GM19463 (cell line): ENCODE results near the gene THPO.
"Not testable (repeated sequence)": the region's sequence is repeated elsewhere in the genome, so short reads cannot be mapped to it uniquely, and the experiment has no call there.

Experiments
- ATAC-seq: cut with Tn5 transposase; IDR thresholded peaks from one replicate; pipeline ENCODE4 v1.9.1; 2021; ENCODE audit warnings: mild to moderate bottlenecking, moderate library complexity; ENCODE audit not compliant: unreplicated experiment

The THPO gene

DNA sequence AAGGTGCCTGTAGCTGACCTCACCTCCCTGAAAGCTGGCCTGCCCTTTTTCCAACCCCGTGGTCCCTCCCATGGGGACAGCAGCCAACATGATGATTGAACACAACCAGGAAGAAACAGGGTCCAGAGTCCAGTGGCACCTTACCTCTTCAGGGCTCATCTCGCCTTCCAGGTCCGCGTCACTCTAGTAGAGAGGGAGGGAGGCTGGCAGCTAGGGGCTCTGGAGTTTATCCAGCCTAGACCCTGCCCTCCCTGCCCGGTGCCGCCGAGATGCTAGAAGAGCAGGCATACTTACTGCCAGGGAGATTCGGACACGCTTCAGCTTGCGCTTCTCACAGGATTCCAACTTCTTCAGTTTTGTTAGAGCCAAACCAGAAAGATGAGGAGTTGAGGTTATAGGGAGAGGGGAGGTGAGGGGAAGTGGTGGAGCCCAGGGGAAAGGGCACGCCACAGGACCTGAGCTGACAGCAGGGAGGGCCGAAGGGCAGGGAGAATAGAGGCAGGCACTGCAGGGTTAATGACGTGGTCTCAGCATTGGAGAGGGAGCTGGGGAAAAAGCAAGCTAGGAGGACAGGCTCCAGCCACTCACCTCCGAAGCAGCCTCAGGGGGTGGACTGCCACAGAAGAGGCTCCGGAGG, 25.7 kb downstream of the THPO start:
- no peak for ATAC-seq

DNA sequence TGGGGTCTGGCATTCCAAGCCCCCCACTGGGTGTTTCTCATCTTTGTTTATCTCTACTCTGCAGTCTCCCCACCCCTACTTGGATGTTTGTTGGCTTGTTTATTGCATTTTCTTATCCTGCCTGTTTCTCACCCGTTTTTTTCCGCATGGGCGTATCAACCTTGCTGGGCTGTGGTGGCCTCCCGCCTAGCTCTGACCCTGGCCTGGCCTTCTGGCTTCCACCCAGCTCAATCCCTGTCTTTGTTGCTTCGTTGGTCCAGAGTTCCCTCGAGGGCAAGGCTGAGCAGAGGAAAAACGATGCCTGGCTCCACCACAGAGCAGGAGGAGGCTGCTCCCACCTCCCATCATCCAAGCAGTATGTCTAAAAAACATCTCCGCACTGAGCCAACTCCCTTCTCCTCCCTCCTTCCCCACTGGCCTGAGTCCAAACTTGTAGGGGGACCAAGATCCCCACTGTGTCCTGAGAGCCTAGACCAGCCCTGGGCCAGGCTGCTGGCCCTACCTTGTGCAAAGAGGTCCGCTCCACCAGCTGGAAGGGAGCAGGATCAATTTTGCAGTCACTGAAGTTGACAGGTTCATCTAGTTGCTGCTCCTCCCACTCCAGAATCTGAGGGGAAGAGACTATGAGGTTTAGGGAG, 26.4 kb downstream of the THPO start:
- no peak for ATAC-seq

DNA sequence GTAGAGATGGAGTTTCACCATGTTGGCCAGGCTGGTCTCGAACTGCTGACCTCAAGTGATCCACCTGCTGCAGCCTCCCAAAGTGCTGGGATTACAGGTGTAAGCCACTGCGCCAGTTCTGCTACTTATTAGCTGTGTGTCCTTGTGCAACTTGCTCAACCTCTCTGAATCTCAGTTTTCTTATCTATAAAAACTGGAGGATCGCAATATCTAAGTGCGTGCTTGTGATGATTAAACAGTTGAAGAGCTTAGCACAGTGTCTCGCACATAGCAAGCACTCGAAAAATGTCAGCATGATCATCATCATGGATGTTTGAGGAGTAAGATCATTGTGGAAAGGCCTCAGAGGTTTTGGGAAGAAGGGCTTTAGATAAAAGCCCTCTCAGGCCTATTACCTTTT, 27.4 kb downstream of the THPO start:
- ATAC-seq: no peak

DNA sequence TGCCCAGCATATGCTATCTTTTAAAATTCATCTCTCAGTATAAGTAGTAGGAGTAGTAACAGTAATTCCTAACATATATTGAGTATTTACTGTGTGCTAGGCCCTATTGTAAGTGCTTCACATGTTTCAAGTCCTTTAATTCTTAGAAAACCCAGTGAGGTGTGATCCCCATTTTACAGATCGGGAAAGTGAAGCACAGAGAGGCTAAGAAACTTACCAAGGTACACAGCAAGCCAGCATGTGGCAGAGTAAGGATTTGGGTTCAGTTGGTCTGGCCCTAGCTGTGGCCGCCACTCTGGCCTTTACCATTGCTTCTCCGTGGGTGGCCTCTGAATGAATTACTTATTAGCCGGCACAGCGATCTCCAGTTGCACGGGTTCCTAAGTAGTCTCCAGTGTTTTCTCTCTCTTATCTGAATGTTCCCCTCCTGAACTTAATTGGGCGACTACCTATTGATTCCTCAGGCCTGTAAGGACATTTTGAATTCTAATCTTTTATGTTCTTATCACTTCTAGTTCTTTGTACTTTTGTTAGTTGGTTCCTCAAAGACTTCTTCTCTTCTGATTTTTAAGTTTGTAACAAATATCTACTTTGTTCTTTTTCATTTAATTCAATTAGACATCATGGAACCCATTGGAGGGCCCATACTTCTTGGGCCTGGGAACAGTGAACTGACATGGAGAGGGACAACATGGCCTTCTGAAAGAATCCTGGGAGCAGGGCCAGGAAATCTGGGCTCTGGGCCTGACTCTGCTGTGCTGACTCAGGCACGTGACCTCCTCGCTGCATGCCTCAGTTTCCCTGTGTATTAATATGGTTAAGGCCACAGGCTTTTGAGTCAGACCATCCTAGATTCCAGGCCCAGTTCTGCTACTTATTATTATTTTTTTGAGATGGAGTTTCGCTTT, 28.2 kb downstream of the THPO start:
- no peak for ATAC-seq

DNA sequence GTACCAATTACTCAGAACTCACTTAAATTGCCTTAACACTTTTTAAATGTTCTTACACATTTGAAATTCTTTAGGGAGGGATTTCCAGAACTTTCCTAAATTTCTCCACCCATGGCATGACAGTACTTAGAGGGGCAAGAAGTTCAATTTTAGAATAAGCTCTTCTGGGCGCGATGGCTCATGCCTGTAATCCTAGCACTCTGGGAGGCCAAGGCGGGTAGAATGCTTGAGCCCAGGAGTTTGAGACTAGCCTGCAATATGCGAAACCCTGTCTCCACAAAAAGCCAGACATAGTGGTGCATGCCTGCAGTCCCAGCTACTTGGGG, 30.0 kb downstream of the THPO start:
- ATAC-seq: no peak

DNA sequence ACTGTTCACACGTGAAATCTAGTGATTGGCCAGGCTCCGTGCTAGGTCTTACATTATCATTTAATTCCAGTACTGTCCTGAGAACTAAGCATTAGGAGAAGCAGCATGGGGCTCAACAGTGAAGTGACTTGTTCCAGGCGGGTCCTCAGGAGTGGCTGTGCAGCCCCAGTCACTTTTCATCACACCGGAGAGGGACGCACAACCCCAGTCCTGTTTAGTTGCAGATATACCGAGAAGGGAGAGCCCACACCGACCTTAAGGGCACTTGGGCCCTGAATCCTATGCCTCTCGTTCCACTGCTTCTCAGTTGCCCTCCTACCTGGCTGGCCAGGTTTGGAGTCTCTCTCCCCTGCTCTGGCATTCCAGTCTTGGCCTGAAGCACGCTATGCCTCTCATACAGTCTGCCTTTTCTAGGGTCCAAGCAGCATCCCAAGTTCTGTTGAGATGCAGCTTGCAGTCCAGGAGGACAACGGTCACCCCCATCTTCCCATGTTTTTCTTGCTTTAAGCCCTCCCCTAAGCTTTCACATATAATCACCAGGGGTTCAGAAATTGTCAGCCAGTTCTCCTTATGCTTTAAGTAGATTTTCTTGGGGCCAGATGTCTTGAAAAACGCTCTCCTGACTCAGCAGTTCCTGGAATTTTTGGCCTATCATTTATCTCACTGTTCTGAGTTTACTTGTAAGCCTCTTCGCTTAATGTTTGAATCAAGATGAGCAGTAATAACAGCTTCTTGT, 30.5 kb downstream of the THPO start:
- ATAC-seq: no peak

DNA sequence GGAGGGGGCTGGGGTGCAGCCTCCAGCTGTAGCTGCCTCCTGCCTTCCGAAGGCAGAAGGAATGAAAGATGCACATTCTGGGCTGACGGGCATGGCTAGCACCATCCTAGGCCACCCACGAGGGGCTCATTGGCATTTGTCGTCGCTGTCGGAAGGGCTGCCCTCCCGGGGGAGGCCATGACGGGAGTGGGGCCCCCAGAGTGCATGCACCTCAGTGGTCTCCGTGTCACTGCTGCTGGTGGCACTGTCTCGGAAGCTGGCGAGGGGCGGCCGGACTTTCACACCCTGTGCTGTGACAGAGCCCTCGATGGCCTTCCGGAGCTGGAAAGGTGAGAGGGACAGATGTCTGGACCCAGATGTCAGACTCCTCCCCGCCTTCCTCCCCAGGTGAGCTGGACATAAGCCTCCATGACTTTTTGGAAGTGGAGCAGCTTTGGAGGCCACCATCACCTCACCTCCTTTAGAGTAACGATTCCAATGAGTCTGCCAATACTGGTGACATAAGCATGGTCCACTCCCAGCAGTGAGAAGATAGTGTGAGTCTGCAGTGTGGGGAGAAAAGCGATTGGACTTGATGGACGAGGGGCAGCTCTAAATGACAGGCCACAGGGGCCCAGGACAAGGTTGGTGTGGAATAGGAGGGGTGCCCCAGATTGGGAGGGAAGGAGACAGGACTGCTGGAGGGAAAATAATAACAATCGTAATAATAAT, 31.4 kb downstream of the THPO start:
- no peak for ATAC-seq

DNA sequence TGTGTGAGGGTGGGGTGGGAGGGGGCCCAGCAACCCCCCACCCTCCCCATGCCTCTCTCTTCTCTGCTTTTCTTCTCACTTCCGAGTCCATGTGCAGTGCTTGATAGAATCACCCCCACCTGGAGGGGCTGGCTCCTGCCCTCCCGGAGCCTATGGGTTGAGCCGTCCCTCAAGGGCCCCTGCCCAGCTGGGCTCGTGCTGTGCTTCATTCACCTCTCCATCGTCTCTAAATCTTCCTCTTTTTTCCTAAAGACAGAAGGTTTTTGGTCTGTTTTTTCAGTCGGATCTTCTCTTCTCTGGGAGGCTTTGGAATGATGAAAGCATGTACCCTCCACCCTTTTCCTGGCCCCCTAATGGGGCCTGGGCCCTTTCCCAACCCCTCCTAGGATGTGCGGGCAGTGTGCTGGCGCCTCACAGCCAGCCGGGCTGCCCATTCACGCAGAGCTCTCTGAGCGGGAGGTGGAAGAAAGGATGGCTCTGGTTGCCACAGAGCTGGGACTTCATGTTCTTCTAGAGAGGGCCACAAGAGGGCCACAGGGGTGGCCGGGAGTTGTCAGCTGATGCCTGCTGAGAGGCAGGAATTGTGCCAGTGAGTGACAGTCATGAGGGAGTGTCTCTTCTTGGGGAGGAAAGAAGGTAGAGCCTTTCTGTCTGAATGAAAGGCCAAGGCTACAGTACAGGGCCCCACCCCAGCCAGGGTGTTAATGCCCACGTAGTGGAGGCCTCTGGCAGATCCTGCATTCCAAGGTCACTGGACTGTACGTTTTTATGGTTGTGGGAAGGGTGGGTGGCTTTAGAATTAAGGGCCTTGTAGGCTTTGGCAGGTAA, 32.5 kb downstream of the THPO start:
- no peak for ATAC-seq

DNA sequence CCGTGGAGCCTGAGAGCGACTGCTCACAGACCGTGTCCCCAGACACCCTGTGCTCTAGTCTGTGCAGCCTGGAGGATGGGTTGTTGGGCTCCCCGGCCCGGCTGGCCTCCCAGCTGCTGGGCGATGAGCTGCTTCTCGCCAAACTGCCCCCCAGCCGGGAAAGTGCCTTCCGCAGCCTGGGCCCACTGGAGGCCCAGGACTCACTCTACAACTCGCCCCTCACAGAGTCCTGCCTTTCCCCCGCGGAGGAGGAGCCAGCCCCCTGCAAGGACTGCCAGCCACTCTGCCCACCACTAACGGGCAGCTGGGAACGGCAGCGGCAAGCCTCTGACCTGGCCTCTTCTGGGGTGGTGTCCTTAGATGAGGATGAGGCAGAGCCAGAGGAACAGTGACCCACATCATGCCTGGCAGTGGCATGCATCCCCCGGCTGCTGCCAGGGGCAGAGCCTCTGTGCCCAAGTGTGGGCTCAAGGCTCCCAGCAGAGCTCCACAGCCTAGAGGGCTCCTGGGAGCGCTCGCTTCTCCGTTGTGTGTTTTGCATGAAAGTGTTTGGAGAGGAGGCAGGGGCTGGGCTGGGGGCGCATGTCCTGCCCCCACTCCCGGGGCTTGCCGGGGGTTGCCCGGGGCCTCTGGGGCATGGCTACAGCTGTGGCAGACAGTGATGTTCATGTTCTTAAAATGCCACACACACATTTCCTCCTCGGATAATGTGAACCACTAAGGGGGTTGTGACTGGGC, 33.3 kb downstream of the THPO start:
- no peak for ATAC-seq

DNA sequence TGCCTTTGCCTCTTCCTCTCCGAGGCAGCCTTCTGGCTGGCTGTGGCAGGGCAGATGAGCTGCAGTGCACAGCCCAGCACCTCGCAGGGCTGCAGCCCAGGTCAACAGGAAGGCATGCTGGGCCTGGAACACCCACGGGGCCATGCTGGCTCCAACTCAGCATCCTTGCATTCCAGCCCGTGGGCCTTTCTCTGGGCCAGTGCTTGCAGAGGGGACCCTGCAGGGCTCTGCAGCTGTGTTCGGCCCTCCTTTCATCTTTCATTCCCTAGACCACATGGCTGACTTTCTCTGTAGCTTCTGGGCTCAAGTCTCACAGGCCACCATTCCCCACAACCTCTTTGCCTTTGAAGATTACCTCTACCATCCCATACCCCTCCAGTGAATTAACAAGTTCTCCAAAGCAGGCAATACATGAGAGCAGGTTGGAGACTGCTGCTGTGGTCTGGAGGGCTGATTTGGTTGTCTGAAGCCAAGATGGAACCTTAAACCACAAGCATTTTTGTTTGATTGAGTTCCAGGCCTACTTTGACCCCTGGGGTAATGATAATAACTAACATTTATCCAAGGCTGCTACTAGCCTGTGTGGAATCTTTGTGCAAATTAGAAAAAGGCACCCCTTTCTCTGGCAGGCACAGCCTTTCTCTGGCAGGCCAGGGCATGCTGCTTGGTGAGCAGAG, 34.7 kb downstream of the THPO start:
- no peak for ATAC-seq

DNA sequence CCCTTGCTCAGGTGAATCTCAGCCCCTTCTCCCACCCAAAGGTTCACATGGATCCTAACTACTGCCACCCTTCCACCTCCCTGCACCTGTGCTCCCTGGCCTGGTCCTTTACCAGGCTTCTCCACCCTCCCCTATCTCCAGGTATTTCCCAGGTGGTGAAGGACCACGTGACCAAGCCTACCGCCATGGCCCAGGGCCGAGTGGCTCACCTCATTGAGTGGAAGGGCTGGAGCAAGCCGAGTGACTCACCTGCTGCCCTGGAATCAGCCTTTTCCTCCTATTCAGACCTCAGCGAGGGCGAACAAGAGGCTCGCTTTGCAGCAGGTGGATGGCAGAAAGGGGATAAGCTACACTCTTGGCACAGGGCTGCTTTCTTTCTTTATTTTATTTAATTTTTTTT, 36.1 kb downstream of the THPO start:
- no peak for ATAC-seq

DNA sequence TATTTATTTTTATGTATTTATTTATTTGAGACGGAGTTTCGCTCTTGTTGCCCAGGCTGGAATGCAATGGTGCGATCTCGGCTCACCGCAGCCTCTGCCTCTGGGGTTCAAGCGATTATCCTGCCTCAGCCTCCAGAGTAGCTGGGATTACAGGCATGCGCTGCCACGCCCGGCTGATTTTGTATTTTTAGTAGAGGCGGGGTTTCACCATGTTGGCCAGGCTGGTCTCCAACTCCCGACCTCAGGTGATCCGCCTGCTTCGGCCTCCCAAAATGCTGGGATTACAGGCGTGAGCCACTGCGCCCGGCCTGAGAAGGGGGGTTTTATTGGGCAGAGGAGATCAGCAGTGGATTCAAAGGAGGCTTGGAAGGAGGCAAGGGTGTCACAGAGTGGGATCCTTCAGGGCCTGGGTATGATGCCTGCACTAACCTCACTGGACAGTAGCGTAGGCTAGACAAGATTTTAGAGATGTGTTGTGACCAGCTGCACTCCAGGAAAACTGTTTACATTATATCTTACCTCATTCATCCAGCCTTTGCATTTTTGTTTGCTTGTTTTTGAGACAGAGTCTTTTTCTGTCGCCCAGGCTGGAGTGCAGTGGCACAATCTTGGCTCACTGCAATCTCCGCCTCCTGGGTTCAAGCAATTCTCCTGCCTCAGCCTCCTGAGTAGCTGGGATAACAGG, 38.4 kb downstream of the THPO start:
- ATAC-seq: not testable (repeated sequence)

DNA sequence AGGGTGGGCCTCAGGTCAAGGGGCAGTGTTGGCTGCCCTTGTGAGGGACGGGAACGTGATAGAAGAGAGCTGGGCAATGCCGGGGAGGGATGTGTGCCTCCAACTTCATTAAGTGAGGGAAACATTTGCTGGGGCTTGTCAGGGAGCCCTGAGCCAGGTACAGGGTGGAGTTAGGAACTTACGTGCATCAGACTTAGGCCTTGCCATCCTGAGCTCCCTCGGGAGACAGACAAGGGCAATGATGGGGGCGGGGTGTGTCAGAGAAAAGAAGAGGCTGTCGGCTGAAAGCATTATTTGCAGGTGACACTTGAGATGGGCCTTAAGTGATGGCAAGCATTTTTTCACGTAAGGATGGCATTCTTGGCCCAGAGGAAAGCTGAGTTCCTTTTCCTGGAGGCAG, 39.0 kb downstream of the THPO start:
- ATAC-seq: no peak

DNA sequence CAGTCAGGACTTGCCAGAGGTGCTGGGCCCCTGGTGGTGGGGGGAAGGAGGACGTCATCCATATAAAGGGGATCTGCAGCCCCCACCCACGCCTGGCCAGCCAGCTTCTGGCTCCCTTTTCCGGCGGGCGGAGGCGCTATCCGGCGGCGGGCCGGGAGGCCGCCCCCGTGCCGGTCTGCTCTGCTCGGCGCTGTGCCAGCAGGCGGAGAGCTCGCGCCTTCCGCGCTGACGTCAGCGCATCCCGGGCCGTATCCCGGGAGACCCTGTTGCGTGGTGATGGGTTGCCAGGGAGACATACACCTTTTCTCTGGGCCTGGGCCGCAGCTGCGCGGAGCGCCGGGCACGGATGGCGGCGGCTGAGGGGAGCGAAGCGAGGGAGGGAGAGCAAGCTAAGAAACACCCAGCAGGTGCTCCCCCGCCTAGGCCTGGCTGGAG, 39.5 kb downstream of the THPO start:
- no peak for ATAC-seq

DNA sequence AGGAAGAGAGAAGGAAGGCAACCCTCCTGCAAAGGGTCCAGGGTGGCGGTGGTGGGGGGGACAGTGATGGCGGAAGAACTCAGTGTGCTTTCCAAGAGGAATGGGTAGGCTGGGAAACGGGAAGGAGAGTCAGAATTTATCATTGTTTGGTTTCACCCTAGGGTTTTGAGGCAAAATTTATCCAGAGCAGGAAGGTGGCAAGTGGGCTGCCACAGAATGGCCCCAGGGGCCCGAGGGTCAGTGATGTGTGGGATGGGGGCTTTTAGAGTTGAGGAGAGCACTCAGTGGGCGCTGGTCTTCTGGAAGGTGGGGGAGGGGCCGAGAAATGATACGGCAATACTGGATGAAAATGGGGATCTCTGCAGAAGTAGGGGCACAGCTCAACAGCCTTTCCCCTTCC, 40.0 kb downstream of the THPO start:
- ATAC-seq: no peak

DNA sequence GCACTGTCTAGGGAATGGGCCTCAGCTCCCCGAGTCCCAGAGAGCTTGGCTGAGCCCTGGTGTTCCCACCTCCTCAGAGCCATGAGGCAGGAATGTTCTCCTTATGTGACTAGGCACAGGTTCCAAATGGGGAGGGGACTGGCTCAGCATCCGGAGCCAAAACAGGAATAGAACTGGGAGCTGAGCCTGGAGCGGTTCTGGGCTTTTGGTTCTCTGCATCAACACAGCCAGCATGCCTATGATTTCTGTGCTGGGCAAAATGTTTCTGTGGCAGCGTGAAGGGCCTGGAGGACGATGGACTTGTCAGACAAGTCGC, 40.6 kb downstream of the THPO start, which contains the start of gene FAM131A:
Gene FAM131A (plus strand): TSS at position 202 of the 316 bp plus-strand sequence. CDS start 31 bp downstream, at position 233.
- ATAC-seq: no peak

DNA sequence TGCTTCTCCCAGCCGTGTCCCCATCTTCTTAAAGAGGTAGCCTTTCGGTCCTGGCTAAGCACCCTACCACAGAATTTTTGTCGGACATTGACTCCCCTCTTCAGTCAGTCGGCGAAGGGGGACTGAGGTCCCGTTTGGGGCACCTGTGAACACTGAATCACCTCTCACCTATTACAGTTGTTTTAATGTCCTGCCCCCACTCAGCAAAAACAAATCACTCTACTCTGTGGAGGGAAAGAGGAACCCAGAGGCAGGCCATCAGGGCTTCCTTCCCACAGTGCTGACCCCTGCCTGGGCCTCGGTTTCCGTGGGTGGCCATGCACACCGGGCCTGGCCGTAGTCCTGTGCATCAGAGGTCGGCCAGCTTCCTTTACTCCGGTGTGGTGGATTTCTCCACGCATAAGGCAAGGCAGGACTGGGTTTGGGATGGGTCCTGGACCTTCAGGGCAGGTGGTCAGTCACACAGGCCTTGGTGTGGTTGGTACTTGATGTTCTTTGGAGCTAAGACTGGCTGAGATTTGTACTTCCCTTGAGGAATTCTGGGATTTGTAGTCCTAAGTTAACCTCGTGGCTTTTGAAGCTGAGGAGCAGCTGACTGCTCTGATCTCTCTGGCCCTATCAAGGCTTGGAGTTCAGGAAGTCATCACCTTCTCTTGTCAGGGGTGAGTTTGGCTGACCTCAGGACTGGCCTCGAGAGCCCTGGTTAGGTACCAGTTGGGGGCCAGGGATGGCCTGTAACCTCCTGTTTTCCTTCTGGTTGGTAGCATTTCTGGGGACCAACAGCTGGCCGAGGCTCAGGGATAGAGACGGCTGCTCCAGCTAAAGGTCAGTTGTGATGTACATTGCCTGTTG, 41.2 kb downstream of the THPO start:
- ATAC-seq: no peak
